Measurements from ENCODE around the gene FEM1B. TPM values are rescaled to one million over a fixed set of nuclear protein-coding genes. Genes with fewer than 3 reads are reported as not detected.

The FEM1B gene
- total and polyA plus RNA-seq, 2 of the 8 experiments (the other 6 are each of a cell fraction or from before 2014, with no cell fraction given), result 36.1 to 83.8 TPM

DNA sequence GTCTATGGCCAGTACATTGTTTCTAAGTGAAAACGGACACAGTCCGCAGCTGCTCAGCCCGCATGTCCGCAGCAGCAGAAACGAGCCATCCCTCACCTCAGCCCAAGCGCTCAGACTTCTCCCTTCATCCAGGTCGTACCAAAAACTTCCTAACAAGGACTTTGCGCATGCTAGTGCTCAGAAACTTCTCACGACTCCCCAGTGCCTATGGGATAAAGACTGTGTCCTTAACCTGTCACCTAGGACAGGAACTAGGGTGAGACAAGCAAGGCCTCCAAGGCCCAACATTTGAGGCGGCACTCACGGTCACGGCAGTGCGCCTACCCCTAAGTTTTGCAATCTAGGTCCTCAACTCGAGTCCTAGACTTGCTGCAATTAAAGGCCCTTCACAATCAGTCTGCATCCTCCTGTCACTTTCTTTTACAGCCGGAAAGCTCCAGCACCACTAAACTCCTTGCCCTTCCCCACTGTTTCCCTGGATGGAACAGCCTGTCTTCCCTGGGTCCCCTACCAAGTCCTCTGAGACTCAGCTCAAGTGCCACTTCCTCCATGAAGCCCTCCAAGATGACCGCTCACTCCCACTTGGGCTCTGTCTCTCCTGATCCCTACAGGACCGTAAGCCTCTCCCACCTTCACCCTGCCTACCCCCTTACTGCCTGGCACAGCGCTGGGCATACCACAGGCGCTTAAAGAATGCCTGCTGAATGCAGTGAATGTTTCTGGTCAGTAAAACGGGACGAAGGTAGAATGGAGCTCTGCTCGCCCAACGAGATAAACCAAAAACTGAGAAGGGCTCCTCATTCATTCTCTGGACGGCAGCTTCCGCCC is 49.2 kb upstream of the FEM1B start (continued):
- no peak for TF ChIP-seq SP4 (IDR thresholded peaks at IDR 0.05; ENCODE audit: low read length)
- peak in 1 of 2 experiments; percentile 37; a peak in 1 of 4 replicates for TF ChIP-seq SIN3A (conservative IDR thresholded peaks at IDR 0.05 in 1 of 2, IDR thresholded peaks at IDR 0.05 in 1 of 2; ENCODE audit: low read depth in 1 of 2, low read length in 2 of 2)

Data from H1 (cell line).